Suprapubic skin (tissue), 3 donors: ENCODE data around the gene UVRAG.

Experiments
- CTCF ChIP-seq, 2 donors: fragments of 200-600 bp in 1 of 2; fragments of 450-650 bp in 1 of 2; sonication (generic) in 1 of 2; IDR thresholded peaks; one replicate each; pipeline ENCODE4 v1.5.1; 2016 to 2019; ENCODE audit warnings: antibody characterized with exemption in 2 of 2, mild to moderate bottlenecking in 1 of 2, moderate library complexity in 1 of 2
- POLR2A ChIP-seq, 2 donors: fragments of 450-650 bp; IDR thresholded peaks; one replicate each; pipeline ENCODE4 v1.6.1; 2017; ENCODE audit warnings: antibody characterized with exemption in 2 of 2, mild to moderate bottlenecking in 2 of 2, moderate library complexity in 2 of 2

- TF ChIP-seq POLR2A (IDR thresholded peaks at IDR 0.05) (no peak), CTCF (IDR thresholded peaks at IDR 0.05) (no peak)
Observed at GRCh38 chr11:76175783-76176182, 360.8 kb downstream of the UVRAG start.
